GM18861 (cell line): Measurements from ENCODE around the gene DAPK2.

Source experiments
- ATAC-seq: cut with Tn5 transposase; IDR thresholded peaks from one replicate; pipeline ENCODE4 v1.9.1; 2021; ENCODE audit not compliant: unreplicated experiment

Gene DAPK2

DNA sequence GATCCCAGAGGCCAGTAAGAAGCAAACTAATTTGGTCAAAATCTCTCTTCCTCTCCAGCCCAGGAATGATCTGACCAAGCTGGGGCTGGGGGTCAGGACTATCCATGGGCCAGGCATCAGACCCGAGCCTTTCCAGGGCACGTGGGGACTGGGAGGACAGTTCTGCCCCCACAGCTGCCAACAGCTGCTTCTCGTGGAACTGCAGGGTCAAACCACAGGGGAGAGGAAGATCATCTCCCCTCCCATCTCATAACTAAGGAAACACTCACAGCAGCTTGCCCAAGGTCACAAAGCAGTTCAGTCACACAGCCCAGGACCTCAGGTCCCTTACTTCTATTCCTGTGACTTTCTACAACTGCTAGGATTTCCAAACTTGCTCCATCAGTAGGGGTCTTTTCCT lies 47.1 kb downstream of the DAPK2 start:
- no peak for ATAC-seq

GRCh38 chr15:63998489-63998888 lies 47.8 kb downstream of the DAPK2 start:
- no peak for ATAC-seq

- ATAC-seq = no peak
These were observed 48.4 kb downstream of the DAPK2 start for GRCh38 chr15:63997715-63998442.

DNA sequence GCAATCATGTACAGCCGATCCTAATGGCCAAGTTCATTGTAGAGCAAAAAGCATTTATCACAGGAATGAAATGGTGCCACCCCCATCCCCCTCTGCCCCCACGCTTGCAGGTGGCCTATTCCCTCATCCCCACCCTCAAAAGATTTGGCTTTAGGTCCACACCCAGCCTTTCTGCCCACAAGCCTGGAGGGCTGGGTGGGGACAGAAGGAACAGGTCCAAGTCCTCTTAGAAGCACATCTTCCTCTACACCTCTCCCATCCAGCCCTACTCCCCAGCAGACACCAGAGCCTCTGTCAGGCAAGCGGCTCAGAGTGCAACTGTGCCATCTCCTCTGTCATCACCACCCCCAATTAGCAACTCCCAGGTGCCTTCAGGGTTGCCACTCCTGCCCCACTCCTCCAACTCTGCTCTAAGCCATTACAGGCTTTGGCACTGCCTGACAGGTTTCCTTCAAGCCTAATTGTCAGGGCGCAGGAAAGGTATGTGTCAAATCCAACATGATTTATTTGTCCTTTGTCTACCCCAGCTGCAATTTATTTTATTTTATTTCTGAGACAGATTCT lies 49.4 kb downstream of the DAPK2 start:
- no peak for ATAC-seq

DNA sequence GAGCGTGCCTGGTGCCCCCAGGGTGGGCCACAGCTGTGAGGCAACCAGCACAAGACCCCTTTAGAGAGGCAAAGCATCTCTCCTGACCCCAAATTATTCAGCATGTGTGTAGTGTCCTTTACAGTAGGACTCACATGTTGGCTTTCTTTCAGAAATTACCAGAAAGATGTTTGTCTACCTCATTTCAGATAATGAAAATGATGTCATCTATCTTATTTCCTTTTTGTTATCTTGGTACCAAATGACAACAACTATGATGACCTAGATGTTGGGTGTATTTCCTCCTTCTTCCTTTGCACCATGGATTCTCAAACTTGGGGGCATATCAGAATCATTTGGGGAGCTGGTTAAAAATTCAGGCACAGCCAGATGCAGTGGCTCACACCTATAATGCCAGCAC lies 50.5 kb downstream of the DAPK2 start:
- no peak for ATAC-seq

GRCh38 chr15:63994073-63994600 lies 52.1 kb downstream of the DAPK2 start:
- no peak for ATAC-seq

DNA sequence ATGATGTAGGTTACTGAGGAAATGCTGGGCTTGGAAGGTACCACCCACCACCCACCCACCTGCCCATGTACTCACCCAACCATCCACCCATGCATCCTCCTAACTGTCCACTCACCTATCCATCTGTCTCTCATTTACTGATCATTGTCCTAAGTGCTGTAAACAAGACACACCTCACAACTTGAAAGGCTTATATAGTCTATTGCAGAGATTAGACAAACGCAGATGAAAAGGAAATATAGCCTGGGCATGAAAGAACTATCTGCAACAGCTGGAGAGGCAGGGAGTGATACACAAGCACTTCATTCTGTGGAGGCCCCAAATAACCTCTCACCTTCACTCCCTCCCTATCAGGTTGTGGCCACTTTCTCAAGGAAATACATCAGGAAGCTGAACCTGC lies 54.0 kb downstream of the DAPK2 start:
- ATAC-seq = no peak

GRCh38 chr15:63991706-63992105 lies 54.6 kb downstream of the DAPK2 start:
- ATAC-seq = no peak

- no peak for ATAC-seq
These were observed 55.8 kb downstream of the DAPK2 start for GRCh38 chr15:63990454-63990853.

- no peak for ATAC-seq
These were observed 58.4 kb downstream of the DAPK2 start for GRCh38 chr15:63987796-63988378.

DNA sequence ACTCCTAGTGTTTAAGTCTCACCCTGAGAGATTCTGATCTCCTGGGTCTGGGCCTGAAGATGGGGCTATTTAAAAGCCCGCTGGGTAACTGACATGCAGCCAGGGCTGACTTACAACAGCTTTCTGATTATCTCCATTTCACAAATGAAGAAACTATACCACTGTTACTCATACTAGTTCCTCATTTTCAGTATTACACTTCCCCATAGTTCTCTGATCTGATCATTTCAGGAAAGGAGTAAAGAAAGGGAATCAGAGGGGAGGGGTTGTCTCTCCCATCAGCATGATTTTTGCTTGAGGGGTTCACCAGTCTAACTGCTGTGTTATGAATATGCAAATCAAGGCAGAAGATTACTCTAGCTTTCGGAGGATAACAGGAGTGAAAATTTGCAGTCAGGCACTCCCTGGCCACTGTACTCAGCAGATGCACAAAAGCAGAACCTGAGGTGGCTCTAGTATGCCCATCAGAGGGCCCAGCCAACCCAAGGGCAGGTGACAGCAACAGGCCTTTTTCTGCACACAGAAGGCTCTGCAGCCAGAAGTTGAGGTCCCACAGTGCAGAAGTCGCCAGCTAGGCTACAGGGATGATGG lies 59.4 kb downstream of the DAPK2 start:
- peak; percentile 52 for ATAC-seq

DNA sequence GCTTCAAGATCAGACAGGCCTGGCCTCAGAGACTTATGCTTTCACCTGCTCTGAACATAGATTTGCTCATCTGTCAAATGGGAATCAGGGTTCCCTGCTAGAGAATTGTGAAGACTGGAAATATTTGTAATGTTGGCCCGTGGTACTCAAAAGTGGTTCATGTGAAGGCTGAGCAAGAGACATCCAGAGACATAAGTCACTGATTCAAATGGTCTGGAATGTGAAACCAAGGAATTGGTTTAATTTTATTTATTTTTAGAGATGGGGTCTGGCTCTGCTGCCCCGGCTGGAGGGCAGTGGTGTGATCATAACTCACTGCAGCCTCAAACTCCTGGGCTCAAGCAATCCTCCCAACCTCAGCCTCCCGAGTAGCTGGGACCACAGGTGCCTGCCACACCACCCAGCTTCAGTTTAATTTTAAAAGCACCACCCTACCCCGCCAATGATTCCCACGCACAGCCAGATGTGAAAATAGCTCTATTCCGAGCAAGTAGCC lies 60.1 kb downstream of the DAPK2 start:
- ATAC-seq = no peak

DNA sequence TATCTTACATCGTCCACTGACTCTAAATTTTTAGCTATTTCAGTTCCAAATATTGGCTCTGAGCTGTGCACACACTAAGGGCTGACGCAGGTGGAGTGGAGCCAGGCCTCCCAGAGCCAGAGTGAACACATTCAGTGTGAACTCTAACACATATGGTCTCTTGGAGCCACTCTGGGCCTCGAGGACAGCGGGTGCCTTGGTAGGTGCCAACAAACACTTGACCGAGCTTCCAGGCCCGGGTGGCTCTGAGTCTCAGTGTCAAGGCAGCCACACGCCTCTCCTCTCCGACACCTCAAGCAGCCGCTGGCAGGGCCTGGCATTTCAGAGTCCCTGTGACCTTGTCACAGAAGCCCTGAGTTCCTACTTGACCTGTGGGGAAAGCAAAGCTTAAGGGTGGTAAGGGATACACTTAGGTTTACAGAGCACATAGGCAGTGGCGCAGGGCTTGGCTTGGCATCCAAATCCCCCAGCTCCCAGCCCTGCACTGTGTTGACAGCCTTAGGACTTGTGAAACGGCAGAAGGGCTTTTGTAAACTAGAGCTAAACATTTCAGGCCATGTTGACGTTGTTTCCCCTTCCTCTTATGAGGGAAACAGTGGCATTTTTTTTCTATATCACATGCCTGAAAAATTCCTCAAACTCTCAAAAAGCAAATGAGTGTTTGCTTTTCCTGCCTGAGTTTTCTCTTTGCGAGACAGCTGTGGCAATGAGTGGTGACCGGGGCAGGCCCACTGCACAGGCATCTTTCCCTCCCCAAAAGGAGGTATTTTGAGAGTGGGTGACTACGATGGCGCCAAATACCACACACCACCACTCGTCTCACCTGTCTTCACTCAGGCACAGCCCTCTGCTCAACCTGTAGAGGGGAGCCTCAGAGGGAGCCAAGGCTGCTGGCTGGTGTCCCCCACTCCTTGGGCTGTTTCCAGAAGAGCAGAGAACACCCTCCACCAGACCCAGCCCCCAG lies 60.8 kb downstream of the DAPK2 start:
- no peak for ATAC-seq

DNA sequence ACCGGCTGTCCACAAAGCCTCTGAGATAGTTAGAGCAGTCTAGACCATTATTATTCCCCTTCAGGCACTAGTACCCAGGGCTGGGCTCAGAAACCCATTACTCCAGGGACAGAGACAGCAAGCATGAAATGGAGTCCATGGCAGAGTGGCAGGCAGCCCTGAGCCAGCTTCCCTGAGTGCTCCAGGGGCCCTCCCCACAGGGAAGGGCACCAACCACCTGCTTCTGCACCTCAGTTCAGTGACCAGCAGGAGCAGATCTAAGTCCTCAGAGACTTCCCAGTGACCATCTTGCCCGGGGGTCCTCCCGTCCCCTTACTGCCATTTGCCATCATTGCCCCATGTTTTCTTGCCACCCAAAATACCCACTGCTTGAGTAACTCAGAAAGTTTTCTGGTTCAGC lies 62.0 kb downstream of the DAPK2 start:
- no peak for ATAC-seq

- ATAC-seq = no peak
These were observed 63.1 kb downstream of the DAPK2 start for GRCh38 chr15:63983061-63983711.

DNA sequence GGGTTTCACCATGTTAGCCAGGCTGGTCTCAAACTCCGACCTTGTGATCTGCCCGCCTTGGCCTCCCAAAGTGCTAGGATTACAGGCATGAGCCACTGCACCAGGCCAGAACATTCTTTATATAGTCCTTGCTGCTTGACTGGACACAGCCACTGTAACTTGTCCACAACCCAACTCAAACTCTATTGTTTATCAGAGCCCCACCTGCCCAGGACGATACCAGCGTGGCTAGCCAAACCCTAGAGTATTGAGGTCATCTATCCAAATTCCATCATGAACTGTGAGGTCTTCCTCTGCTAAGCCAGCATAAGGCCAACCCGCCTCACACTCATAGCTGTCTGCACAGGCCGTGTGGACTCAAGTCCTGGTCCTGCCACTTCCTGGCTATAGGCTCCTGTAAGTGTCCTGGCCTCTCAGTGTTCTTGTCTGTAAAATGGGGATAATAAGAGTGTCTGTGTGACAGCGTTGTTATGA lies 63.9 kb downstream of the DAPK2 start:
- ATAC-seq = no peak

DNA sequence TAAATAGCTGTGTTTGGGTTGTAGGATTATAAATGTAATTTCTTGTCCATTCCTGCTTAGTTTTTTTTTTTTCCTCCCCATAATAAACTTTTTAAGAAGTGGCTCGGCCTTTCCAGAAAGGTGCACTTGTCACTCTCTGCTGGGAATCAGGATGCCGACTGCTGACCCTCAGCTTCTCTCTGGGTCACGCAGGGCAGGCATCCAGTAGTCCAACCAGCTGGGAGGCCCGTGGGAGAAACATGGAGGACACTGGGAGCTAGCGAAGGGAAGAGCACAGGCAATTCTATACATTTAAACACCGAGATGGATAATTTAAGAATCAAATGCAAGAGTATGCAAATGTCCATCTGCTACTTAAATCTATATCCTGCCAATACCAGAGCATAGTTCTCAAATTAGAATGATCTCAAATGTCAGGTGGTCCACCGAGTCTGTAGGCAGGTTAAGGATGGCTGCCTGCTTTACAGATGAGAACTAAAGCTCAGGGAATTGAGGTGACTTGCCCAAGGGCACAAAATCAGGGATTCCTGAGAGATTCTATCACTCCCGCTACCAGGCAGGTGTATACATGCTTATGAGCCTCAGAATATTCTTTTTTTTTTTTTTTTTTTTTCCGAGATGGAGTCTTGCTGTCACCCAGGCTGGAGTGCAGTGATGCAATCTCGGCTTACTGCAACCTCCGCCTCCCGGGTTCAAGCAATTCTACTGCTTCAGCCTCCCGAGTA lies 64.5 kb downstream of the DAPK2 start:
- no peak for ATAC-seq

GRCh38 chr15:63979262-63979793 lies 67.0 kb downstream of the DAPK2 start:
- no peak for ATAC-seq
